Left ventricle myocardium inferior (tissue), 1 donor: ENCODE measurements around the gene MDC1. TPM values are rescaled to one million over a fixed set of nuclear protein-coding genes. Genes with fewer than 3 reads are reported as not detected.
"Not testable (repeated sequence)": the region's sequence is repeated elsewhere in the genome, so short reads cannot be mapped to it uniquely, and the experiment has no call there.

Experiments used
- DNase-seq: peaks from one replicate; pipeline ENCODE4 v3.0.0-alpha.2; 2020
- H3K27ac ChIP-seq: fragments of 200-600 bp; replicated peaks from 2 replicates; pipeline ENCODE4 v1.8.0; 2021
- H3K27me3 ChIP-seq: fragments of 200-600 bp; 2 replicates; pipeline ENCODE4 v1.8.0; 2021; ENCODE audit warnings: low read depth
- H3K36me3 ChIP-seq: fragments of 200-600 bp; 2 replicates; pipeline ENCODE4 v1.8.0; 2021
- H3K4me1 ChIP-seq: fragments of 200-600 bp; 2 replicates; pipeline ENCODE4 v1.8.0; 2021
- H3K4me3 ChIP-seq: fragments of 200-600 bp; 2 replicates; pipeline ENCODE4 v1.8.0; 2021; ENCODE audit warnings: mild to moderate bottlenecking, moderate library complexity
- H3K9me3 ChIP-seq: fragments of 200-600 bp; replicated peaks from 2 replicates; pipeline ENCODE4 v1.8.0; 2021
- CTCF ChIP-seq: fragments of 200-600 bp; IDR thresholded peaks from 2 replicates; pipeline ENCODE4 v1.8.0; 2021; ENCODE audit warnings: antibody characterized with exemption, mild to moderate bottlenecking, borderline replicate concordance
- intact Hi-C: fragments of 100-400 bp; cut with micrococcal nuclease; formaldehyde crosslinking; loops from one replicate; pipeline ENCODE4 v1.11.0; 2022
- total RNA-seq: library from RNA; stranded (reverse); fragmentation: NEBNext Ultra II Directional; extraction: Animal tissue kit (Norgen Biotek cat#: 25700); gene quantifications from one replicate; pipeline ENCODE4 v1.2.1, GENCODE V29; 2021
- donor health status: DM: no; HTN: yes; CAD: no; lungs with severe emphysema.

The MDC1 gene
- total RNA-seq, 1 donor from 2014 or later, result 14.1 TPM

GRCh38 chr6:30726506-30727413 lies 9.7 kb upstream of the MDC1 start:
- intact Hi-C loops, result no loop called here
- Histone ChIP-seq H3K9me3 (no peaks in the 10 kb centered on the region), H3K36me3 (peaks cover 87% of the 10 kb centered on the region), H3K4me1 (peaks cover 65% of the 10 kb centered on the region), H3K27ac (peak overlapping the region; percentile 15), H3K4me3 (no peak overlapping the region), H3K27me3 (no peaks in the 10 kb centered on the region)
- DNase-seq, result no peak
- no peak for TF ChIP-seq CTCF

- intact Hi-C loops, result no loop called here
- H3K4me3 ChIP-seq, result no peak overlapping the region
- no peaks in the 10 kb centered on the region for H3K9me3 ChIP-seq
- no peak overlapping the region for H3K27ac ChIP-seq
- no peak for TF ChIP-seq CTCF
- H3K4me1 ChIP-seq, result peaks cover 62% of the 10 kb centered on the region
- no peaks in the 10 kb centered on the region for H3K27me3 ChIP-seq
- no peak for DNase-seq
- H3K36me3 ChIP-seq, result peaks cover 79% of the 10 kb centered on the region
These were observed 8.8 kb upstream of the MDC1 start for GRCh38 chr6:30725713-30726505.

- Histone ChIP-seq H3K27me3 (no peaks in the 10 kb centered on the region), H3K9me3 (no peaks in the 10 kb centered on the region), H3K27ac (no peak overlapping the region), H3K36me3 (peaks cover 73% of the 10 kb centered on the region), H3K4me3 (no peak overlapping the region), H3K4me1 (peaks cover 61% of the 10 kb centered on the region)
- DNase-seq, result no peak
- intact Hi-C loops, result no loop called here
- no peak for TF ChIP-seq CTCF
These were observed 8.0 kb upstream of the MDC1 start for GRCh38 chr6:30724906-30725667.

- peaks cover 69% of the 10 kb centered on the region for H3K4me1 ChIP-seq
- H3K9me3 ChIP-seq, H3K4me3 ChIP-seq, DNase-seq, H3K27me3 ChIP-seq: not testable (repeated sequence)
- intact Hi-C loops, result loop anchor here (2.0 kb wide), 1 partner anchor 45 kb away; no protein-coding TSS in a partner anchor
- peaks cover 63% of the 10 kb centered on the region for H3K36me3 ChIP-seq
- H3K27ac ChIP-seq, result peak overlapping the region; percentile 98
These were observed 7.0 kb upstream of the MDC1 start for GRCh38 chr6:30723843-30724741.

- not testable (repeated sequence) for H3K4me3 ChIP-seq, H3K27me3 ChIP-seq, DNase-seq, H3K9me3 ChIP-seq
- H3K36me3 ChIP-seq, result peaks cover 55% of the 10 kb centered on the region
- H3K4me1 ChIP-seq, result peaks cover 77% of the 10 kb centered on the region
- H3K27ac ChIP-seq, result peak overlapping the region; percentile 98
- intact Hi-C loops, result loop anchor here (2.0 kb wide), 1 partner anchor 44 kb away; no protein-coding TSS in a partner anchor
These were observed 6.2 kb upstream of the MDC1 start for GRCh38 chr6:30723159-30723842.
